Measurements from ENCODE around the gene STRBP.
A peak's percentile ranks its signal among the peaks of the same experiment; 100 is the strongest.

The STRBP gene

DNA sequence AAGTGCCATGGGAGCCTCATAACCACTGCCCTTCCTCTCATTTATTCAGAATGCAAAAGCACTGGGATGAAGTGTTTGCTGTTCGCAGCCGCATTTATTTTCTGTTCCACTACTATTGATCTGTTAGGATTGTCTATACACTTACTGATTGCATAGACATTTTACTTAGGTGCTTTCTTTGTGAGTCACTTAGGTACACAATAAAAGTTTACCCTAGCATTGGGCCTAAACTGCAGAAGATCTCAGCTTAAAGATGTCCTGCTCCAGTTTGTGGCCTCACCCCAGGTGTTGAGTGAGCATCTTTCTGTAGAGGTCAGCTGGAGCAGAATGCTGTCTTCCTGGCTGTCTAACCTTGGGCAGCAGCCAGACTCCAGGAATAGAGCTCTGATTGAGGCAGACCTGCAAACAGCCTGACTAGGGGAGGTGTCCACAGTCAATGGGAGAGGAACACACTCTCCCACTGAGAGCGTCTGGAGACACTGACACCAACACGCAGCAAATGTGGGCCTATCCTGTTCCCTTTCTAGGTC lies 181.0 kb downstream of the STRBP start:
- POLR2A ChIA-PET, result no interaction called here
- no peak for DNase-seq (ENCODE audit: extremely low spot score)
- no peak for TF ChIP-seq FOXM1 (IDR thresholded peaks at IDR 0.05; ENCODE audit: borderline replicate concordance)
- TF ChIP-seq L3MBTL2 (conservative IDR thresholded peaks at IDR 0.05), result no peak
- TF ChIP-seq ZNF384 (IDR thresholded peaks at IDR 0.05), result no peak
- no peak for TF ChIP-seq CTBP1 (IDR thresholded peaks at IDR 0.05; ENCODE audit: borderline replicate concordance)
- no peak for TF ChIP-seq ARNT (IDR thresholded peaks at IDR 0.05)
- TF ChIP-seq LEF1 (IDR thresholded peaks at IDR 0.05; ENCODE audit: borderline replicate concordance), result no peak
- TF ChIP-seq BHLHE40 (IDR thresholded peaks at IDR 0.05; ENCODE audit: borderline replicate concordance), result no peak
- TF ChIP-seq FOXK2 (IDR thresholded peaks at IDR 0.05), result no peak
- no peak for TF ChIP-seq SUZ12 (IDR thresholded peaks at IDR 0.05)
- no peak for TF ChIP-seq ELF4 (IDR thresholded peaks at IDR 0.05)
- no peak for TF ChIP-seq NFRKB (IDR thresholded peaks at IDR 0.05)
- TF ChIP-seq, protein P1, sequence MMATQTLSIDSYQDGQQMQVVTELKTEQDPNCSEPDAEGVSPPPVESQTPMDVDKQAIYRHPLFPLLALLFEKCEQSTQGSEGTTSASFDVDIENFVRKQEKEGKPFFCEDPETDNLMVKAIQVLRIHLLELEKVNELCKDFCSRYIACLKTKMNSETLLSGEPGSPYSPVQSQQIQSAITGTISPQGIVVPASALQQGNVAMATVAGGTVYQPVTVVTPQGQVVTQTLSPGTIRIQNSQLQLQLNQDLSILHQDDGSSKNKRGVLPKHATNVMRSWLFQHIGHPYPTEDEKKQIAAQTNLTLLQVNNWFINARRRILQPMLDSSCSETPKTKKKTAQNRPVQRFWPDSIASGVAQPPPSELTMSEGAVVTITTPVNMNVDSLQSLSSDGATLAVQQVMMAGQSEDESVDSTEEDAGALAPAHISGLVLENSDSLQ (IDR thresholded peaks at IDR 0.05), result no peak
- no peak for TF ChIP-seq SP1 (IDR thresholded peaks at IDR 0.05)
- no peak for TF ChIP-seq TARDBP (IDR thresholded peaks at IDR 0.05)
- TF ChIP-seq FOXA1 (IDR thresholded peaks at IDR 0.05), result no peak
- no peak for TF ChIP-seq HDGF (IDR thresholded peaks at IDR 0.05; ENCODE audit: borderline replicate concordance)
- CTCF ChIA-PET, result no interaction called here

DNA sequence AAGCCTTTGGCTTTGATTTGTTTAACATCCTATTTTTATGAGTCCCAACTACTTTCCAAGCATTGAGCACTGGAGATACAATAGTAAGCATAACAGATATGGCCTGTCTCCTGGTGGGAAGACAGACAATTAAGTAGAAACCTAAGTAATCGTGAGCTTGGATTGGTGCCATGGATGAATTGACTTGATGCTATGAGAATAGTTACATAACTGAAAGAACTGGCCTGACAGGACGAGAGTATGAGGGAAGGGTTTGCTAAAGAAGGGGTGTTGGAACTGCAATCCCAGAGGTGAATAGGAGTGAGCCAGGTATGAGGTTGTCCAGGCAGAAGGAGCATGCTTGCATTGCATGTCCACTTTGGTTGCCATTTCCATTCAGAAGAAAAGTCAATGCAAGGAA lies 182.5 kb downstream of the STRBP start:
- ChIA-PET CTCF (no interaction called here), POLR2A (no interaction called here)
- no peak for TF ChIP-seq ZNF384 (IDR thresholded peaks at IDR 0.05)
- no peak for TF ChIP-seq SP1 (IDR thresholded peaks at IDR 0.05)
- no peak for TF ChIP-seq NFRKB (IDR thresholded peaks at IDR 0.05)
- TF ChIP-seq FOXA1 (IDR thresholded peaks at IDR 0.05), result no peak
- no peak for TF ChIP-seq FOXM1 (IDR thresholded peaks at IDR 0.05; ENCODE audit: borderline replicate concordance)
- TF ChIP-seq SUZ12 (IDR thresholded peaks at IDR 0.05), result no peak
- TF ChIP-seq, protein P1 (IDR thresholded peaks at IDR 0.05), result no peak
- no peak for TF ChIP-seq L3MBTL2 (conservative IDR thresholded peaks at IDR 0.05)
- TF ChIP-seq FOXK2 (IDR thresholded peaks at IDR 0.05), result no peak
- TF ChIP-seq LEF1 (IDR thresholded peaks at IDR 0.05; ENCODE audit: borderline replicate concordance), result no peak
- no peak for TF ChIP-seq ELF4 (IDR thresholded peaks at IDR 0.05)
- TF ChIP-seq ARNT (IDR thresholded peaks at IDR 0.05), result no peak
- no peak for TF ChIP-seq CTBP1 (IDR thresholded peaks at IDR 0.05; ENCODE audit: borderline replicate concordance)
- TF ChIP-seq HDGF (IDR thresholded peaks at IDR 0.05; ENCODE audit: borderline replicate concordance), result no peak
- TF ChIP-seq TARDBP (IDR thresholded peaks at IDR 0.05), result no peak
- no peak for TF ChIP-seq BHLHE40 (IDR thresholded peaks at IDR 0.05; ENCODE audit: borderline replicate concordance)
- no peak for DNase-seq (ENCODE audit: extremely low spot score)

DNA sequence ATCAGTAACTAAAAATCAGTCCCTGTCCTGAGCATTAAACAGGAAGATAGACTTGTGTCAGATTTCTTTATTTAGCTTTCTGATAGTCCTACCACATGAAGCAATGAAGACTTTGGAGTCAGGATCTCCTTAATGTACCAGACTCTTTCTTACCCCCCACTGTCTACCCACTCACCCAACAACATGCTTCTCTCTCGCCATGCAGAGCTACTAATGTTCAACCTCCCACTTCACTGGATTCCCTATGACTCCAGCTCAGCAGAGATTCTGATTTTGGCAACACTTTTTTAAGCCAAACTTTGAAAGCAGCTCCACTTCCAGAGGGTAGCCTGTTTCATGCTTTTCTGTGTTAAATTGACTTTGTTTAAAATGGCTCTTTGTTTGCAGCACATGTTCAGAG lies 184.1 kb downstream of the STRBP start:
- DNase-seq (ENCODE audit: extremely low spot score), result no peak
- ChIA-PET POLR2A (no interaction called here), CTCF (interaction anchor here (1.1 kb wide), 1 partner anchor 266 kb away, joined by 5 read pairs; no protein-coding TSS in a partner anchor)
- TF ChIP-seq, protein P1 (IDR thresholded peaks at IDR 0.05), result no peak
- TF ChIP-seq NFRKB (IDR thresholded peaks at IDR 0.05), result no peak
- no peak for TF ChIP-seq FOXK2 (IDR thresholded peaks at IDR 0.05)
- TF ChIP-seq FOXA1 (IDR thresholded peaks at IDR 0.05), result no peak
- TF ChIP-seq LEF1 (IDR thresholded peaks at IDR 0.05; ENCODE audit: borderline replicate concordance), result no peak
- no peak for TF ChIP-seq ELF4 (IDR thresholded peaks at IDR 0.05)
- TF ChIP-seq CTBP1 (IDR thresholded peaks at IDR 0.05; ENCODE audit: borderline replicate concordance), result no peak
- TF ChIP-seq TARDBP (IDR thresholded peaks at IDR 0.05), result no peak
- TF ChIP-seq HDGF (IDR thresholded peaks at IDR 0.05; ENCODE audit: borderline replicate concordance), result no peak

DNA sequence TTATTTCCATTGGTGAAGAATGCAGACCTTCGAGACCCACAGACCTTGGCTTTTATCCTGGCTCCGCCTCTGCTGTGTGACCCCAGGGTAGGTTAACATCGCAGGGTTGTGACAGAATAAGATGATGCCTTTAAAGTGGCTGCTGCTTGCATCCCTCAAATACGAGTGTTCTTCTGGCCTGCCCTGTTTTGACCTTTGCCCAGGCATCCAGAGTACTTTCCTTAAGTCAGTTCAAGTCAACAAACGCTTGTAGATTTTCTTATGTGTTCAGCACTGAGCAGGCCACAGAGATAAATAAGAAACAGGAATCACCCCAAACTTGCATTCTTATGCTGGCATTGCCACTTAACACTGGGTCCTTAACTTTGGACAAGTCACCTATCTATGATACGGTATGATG lies 184.7 kb downstream of the STRBP start:
- CTCF ChIA-PET, result interaction anchor here (1.1 kb wide), 1 partner anchor 266 kb away, joined by 5 read pairs; no protein-coding TSS in a partner anchor
- no peak for TF ChIP-seq BHLHE40 (IDR thresholded peaks at IDR 0.05; ENCODE audit: borderline replicate concordance)
- no peak for TF ChIP-seq HDGF (IDR thresholded peaks at IDR 0.05; ENCODE audit: borderline replicate concordance)
- no peak for TF ChIP-seq LEF1 (IDR thresholded peaks at IDR 0.05; ENCODE audit: borderline replicate concordance)
- TF ChIP-seq, protein P1 (IDR thresholded peaks at IDR 0.05), result no peak
- no peak for TF ChIP-seq FOXK2 (IDR thresholded peaks at IDR 0.05)
- no peak for TF ChIP-seq TARDBP (IDR thresholded peaks at IDR 0.05)
- TF ChIP-seq SP1 (IDR thresholded peaks at IDR 0.05), result no peak
- TF ChIP-seq CTBP1 (IDR thresholded peaks at IDR 0.05; ENCODE audit: borderline replicate concordance), result no peak
- TF ChIP-seq ELF4 (IDR thresholded peaks at IDR 0.05), result no peak
- no peak for TF ChIP-seq ARNT (IDR thresholded peaks at IDR 0.05)
- no peak for TF ChIP-seq NFRKB (IDR thresholded peaks at IDR 0.05)
- TF ChIP-seq SUZ12 (IDR thresholded peaks at IDR 0.05), result no peak
- TF ChIP-seq FOXM1 (IDR thresholded peaks at IDR 0.05; ENCODE audit: borderline replicate concordance), result no peak
- no peak for TF ChIP-seq L3MBTL2 (conservative IDR thresholded peaks at IDR 0.05)
- no peak for TF ChIP-seq ZNF384 (IDR thresholded peaks at IDR 0.05)
- no peak for TF ChIP-seq FOXA1 (IDR thresholded peaks at IDR 0.05)

DNA sequence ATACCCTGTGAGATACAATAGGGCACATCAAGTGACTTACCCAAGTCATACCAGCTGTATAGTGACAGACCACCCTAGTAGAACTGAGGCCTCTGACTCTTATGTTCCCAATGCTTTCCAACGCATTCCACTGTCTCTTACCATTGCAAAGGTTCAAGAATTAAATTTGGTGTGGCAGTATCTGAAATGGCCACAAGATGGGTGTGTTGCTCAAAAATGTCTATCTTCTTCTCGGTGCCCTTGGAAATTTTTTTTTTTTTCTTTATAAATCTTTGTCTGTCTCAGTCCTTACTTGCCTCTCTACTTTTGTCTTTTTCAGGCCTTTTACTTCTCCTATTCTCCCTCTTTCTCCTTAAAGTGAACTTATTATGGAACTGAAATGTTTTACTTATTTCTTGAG lies 186.6 kb downstream of the STRBP start:
- ChIA-PET POLR2A (interaction anchor here (0.9 kb wide), 1 partner anchor 13 kb away, joined by 3 read pairs; no protein-coding TSS in a partner anchor), CTCF (interaction anchor here (0.6 to 1.8 kb wide), 5 partner anchors 9 to 650 kb away, joined by 3 to 5 read pairs (median 4); no protein-coding TSS in a partner anchor)
- peak; percentile 83 for TF ChIP-seq ZNF384 (IDR thresholded peaks at IDR 0.05)
- no peak for TF ChIP-seq ELF4 (IDR thresholded peaks at IDR 0.05)
- TF ChIP-seq FOXM1 (IDR thresholded peaks at IDR 0.05; ENCODE audit: borderline replicate concordance), result no peak
- TF ChIP-seq NFRKB (IDR thresholded peaks at IDR 0.05), result no peak
- TF ChIP-seq FOXA1 (IDR thresholded peaks at IDR 0.05), result no peak
- no peak for TF ChIP-seq CTBP1 (IDR thresholded peaks at IDR 0.05; ENCODE audit: borderline replicate concordance)
- TF ChIP-seq, protein P1 (IDR thresholded peaks at IDR 0.05), result no peak; the same call in 1 of the 2 replicates
- DNase-seq (ENCODE audit: extremely low spot score), result peak; percentile 49

More for the DNA sequence above, 184.7 kb downstream of the STRBP start:
- POLR2A ChIA-PET, result no interaction called here
- no peak for DNase-seq (ENCODE audit: extremely low spot score)

Data from HEK293T (cell line).